Measurements from ENCODE around the gene PTK7.
A peak's percentile ranks its signal among the peaks of the same experiment; 100 is the strongest.

Gene PTK7

GRCh38 chr6:43061861-43062260 lies 14.3 kb upstream of the PTK7 start:
- H3K4me1 ChIP-seq (ENCODE audit: insufficient read depth, insufficient read length), result no peaks in the 10 kb centered on the region
- H3K9me3 ChIP-seq (ENCODE audit: insufficient read depth, low read length), result no peaks in the 10 kb centered on the region
- TF ChIP-seq YY1 (IDR thresholded peaks at IDR 0.05; ENCODE audit: insufficient read depth, insufficient read length) (no peak), ZNF274 (IDR thresholded peaks at IDR 0.05; ENCODE audit: low read depth, low read length) (no peak), SUZ12 (IDR thresholded peaks at IDR 0.05; ENCODE audit: extremely low read depth, insufficient read depth, insufficient read length) (no peak)
- peaks cover 44% of the 10 kb centered on the region for H3K36me3 ChIP-seq (ENCODE audit: insufficient read depth, insufficient read length, low read length)
- H3K9ac ChIP-seq (ENCODE audit: insufficient read length, low read depth), result no peak overlapping the region
- H3K4me3 ChIP-seq (ENCODE audit: insufficient read length, low read depth), result no peak overlapping the region
- H3K27me3 ChIP-seq (ENCODE audit: insufficient read depth, insufficient read length), result no peaks in the 10 kb centered on the region
- no peak for DNase-seq (ENCODE audit: low read depth, low spot score)

GRCh38 chr6:43062818-43063217 lies 13.3 kb upstream of the PTK7 start:
- H3K4me1 ChIP-seq (ENCODE audit: insufficient read depth, insufficient read length), result no peaks in the 10 kb centered on the region
- H3K36me3 ChIP-seq (ENCODE audit: insufficient read depth, insufficient read length, low read length), result peaks cover 37% of the 10 kb centered on the region
- H3K4me3 ChIP-seq (ENCODE audit: insufficient read length, low read depth), result no peak overlapping the region
- no peaks in the 10 kb centered on the region for H3K27me3 ChIP-seq (ENCODE audit: insufficient read depth, insufficient read length)
- H3K9ac ChIP-seq (ENCODE audit: insufficient read length, low read depth), result no peak overlapping the region
- DNase-seq (ENCODE audit: low read depth, low spot score), result no peak
- TF ChIP-seq ZNF274 (IDR thresholded peaks at IDR 0.05; ENCODE audit: low read depth, low read length), result no peak
- no peaks in the 10 kb centered on the region for H3K9me3 ChIP-seq (ENCODE audit: insufficient read depth, low read length)

GRCh38 chr6:43070028-43070632 lies 6.0 kb upstream of the PTK7 start:
- Histone ChIP-seq H3K4me3 (ENCODE audit: insufficient read length, low read depth) (no peak overlapping the region), H3K27me3 (ENCODE audit: insufficient read depth, insufficient read length) (no peaks in the 10 kb centered on the region), H3K36me3 (ENCODE audit: insufficient read depth, insufficient read length, low read length) (peaks cover 38% of the 10 kb centered on the region), H3K4me1 (ENCODE audit: insufficient read depth, insufficient read length) (peaks cover 16% of the 10 kb centered on the region), H3K9ac (ENCODE audit: insufficient read length, low read depth) (peak overlapping the region; percentile 17), H3K9me3 (ENCODE audit: insufficient read depth, low read length) (no peaks in the 10 kb centered on the region)
- DNase-seq (ENCODE audit: low read depth, low spot score), result no peak
- TF ChIP-seq ZNF274 (IDR thresholded peaks at IDR 0.05; ENCODE audit: low read depth, low read length) (no peak), YY1 (IDR thresholded peaks at IDR 0.05; ENCODE audit: insufficient read depth, insufficient read length) (no peak), SUZ12 (IDR thresholded peaks at IDR 0.05; ENCODE audit: extremely low read depth, insufficient read depth, insufficient read length) (no peak)

GRCh38 chr6:43074847-43075669 lies 1.1 kb upstream of the PTK7 start:
- H3K36me3 ChIP-seq (ENCODE audit: insufficient read depth, insufficient read length, low read length), result peaks cover 22% of the 10 kb centered on the region
- peak overlapping the region; percentile 67 for H3K9ac ChIP-seq (ENCODE audit: insufficient read length, low read depth)
- H3K4me3 ChIP-seq (ENCODE audit: insufficient read length, low read depth), result peak overlapping the region; percentile 37
- no peaks in the 10 kb centered on the region for H3K9me3 ChIP-seq (ENCODE audit: insufficient read depth, low read length)
- H3K4me1 ChIP-seq (ENCODE audit: insufficient read depth, insufficient read length), result peaks cover 23% of the 10 kb centered on the region
- H3K27me3 ChIP-seq (ENCODE audit: insufficient read depth, insufficient read length), result no peaks in the 10 kb centered on the region
- no peak for DNase-seq (ENCODE audit: low read depth, low spot score)
- TF ChIP-seq YY1 (IDR thresholded peaks at IDR 0.05; ENCODE audit: insufficient read depth, insufficient read length) (no peak), SUZ12 (IDR thresholded peaks at IDR 0.05; ENCODE audit: extremely low read depth, insufficient read depth, insufficient read length) (no peak), ZNF274 (IDR thresholded peaks at IDR 0.05; ENCODE audit: low read depth, low read length) (no peak)

GRCh38 chr6:43076464-43077332 lies 584 bp downstream of the PTK7 start:
- H3K27me3 ChIP-seq (ENCODE audit: insufficient read depth, insufficient read length), result no peaks in the 10 kb centered on the region
- H3K4me3 ChIP-seq (ENCODE audit: insufficient read length, low read depth), result peak overlapping the region; percentile 91
- peaks cover 31% of the 10 kb centered on the region for H3K36me3 ChIP-seq (ENCODE audit: insufficient read depth, insufficient read length, low read length)
- peaks cover 19% of the 10 kb centered on the region for H3K4me1 ChIP-seq (ENCODE audit: insufficient read depth, insufficient read length)
- DNase-seq (ENCODE audit: low read depth, low spot score), result no peak
- no peaks in the 10 kb centered on the region for H3K9me3 ChIP-seq (ENCODE audit: insufficient read depth, low read length)
- H3K9ac ChIP-seq (ENCODE audit: insufficient read length, low read depth), result peak overlapping the region; percentile 94
- TF ChIP-seq YY1 (IDR thresholded peaks at IDR 0.05; ENCODE audit: insufficient read depth, insufficient read length), result no peak
- TF ChIP-seq SUZ12 (IDR thresholded peaks at IDR 0.05; ENCODE audit: extremely low read depth, insufficient read depth, insufficient read length), result no peak
- no peak for TF ChIP-seq ZNF274 (IDR thresholded peaks at IDR 0.05; ENCODE audit: low read depth, low read length)

GRCh38 chr6:43077333-43077809 lies 1.3 kb downstream of the PTK7 start:
- H3K27me3 ChIP-seq (ENCODE audit: insufficient read depth, insufficient read length), result no peaks in the 10 kb centered on the region
- no peaks in the 10 kb centered on the region for H3K9me3 ChIP-seq (ENCODE audit: insufficient read depth, low read length)
- no peak for TF ChIP-seq ZNF274 (IDR thresholded peaks at IDR 0.05; ENCODE audit: low read depth, low read length)
- no peak for TF ChIP-seq YY1 (IDR thresholded peaks at IDR 0.05; ENCODE audit: insufficient read depth, insufficient read length)
- no peak for TF ChIP-seq SUZ12 (IDR thresholded peaks at IDR 0.05; ENCODE audit: extremely low read depth, insufficient read depth, insufficient read length)
- DNase-seq (ENCODE audit: low read depth, low spot score), result no peak
- H3K9ac ChIP-seq (ENCODE audit: insufficient read length, low read depth), result peak overlapping the region; percentile 94
- peaks cover 31% of the 10 kb centered on the region for H3K36me3 ChIP-seq (ENCODE audit: insufficient read depth, insufficient read length, low read length)
- H3K4me3 ChIP-seq (ENCODE audit: insufficient read length, low read depth), result peak overlapping the region; percentile 91
- peaks cover 15% of the 10 kb centered on the region for H3K4me1 ChIP-seq (ENCODE audit: insufficient read depth, insufficient read length)
